Type B pancreatic cell (in vitro differentiated cells): ENCODE results near the gene RBM4B. TPM values are rescaled to one million over a fixed set of nuclear protein-coding genes. Genes with fewer than 3 reads are reported as not detected.

Experiments
- DNase-seq: peaks from one replicate; pipeline ENCODE4 v3.0.0; 2021; ENCODE audit warnings: mixed read lengths; ENCODE audit not compliant: unreplicated experiment; ENCODE audit errors: extremely low spot score
- H3K27ac Mint-ChIP-seq: 2 replicates; pipeline ENCODE4 v1.8.0; 2021; ENCODE audit warnings: mild to moderate bottlenecking, mixed read lengths
- H3K27me3 Mint-ChIP-seq: 2 replicates; pipeline ENCODE4 v1.8.0; 2021; ENCODE audit warnings: mixed read lengths
- H3K36me3 Mint-ChIP-seq: 2 replicates; pipeline ENCODE4 v1.8.0; 2021; ENCODE audit warnings: mixed read lengths
- H3K4me1 Mint-ChIP-seq: one replicate; pipeline ENCODE4 v1.8.0; 2021; ENCODE audit warnings: mixed read lengths; ENCODE audit not compliant: unreplicated experiment
- H3K4me3 Mint-ChIP-seq: 2 replicates; pipeline ENCODE4 v1.8.0; 2021; ENCODE audit warnings: mild to moderate bottlenecking, mixed read lengths
- H3K9me3 Mint-ChIP-seq: 2 replicates; pipeline ENCODE4 v1.8.0; 2021; ENCODE audit warnings: mixed read lengths
- CTCF ChIP-seq: fragments of 200-600 bp; sonication (generic); conservative IDR thresholded peaks from 2 replicates; pipeline ENCODE4 v1.5.0; 2021; ENCODE audit warnings: antibody characterized with exemption, mild to moderate bottlenecking
- total RNA-seq: library from RNA; stranded (reverse); gene quantifications from 2 replicates; pipeline ENCODE4 v1.2.1, GENCODE V29; 2021; ENCODE audit warnings: low replicate concordance

Gene RBM4B
- total RNA-seq, 1 donor from 2014 or later, result 49.1 TPM

- peaks cover 12% of the 10 kb centered on the region for H3K36me3 Mint-ChIP-seq
- no peaks in the 10 kb centered on the region for H3K27me3 Mint-ChIP-seq
- DNase-seq, result no peak
- H3K9me3 Mint-ChIP-seq, result no peaks in the 10 kb centered on the region
- H3K4me3 Mint-ChIP-seq, result no peak overlapping the region
- peak overlapping the region; percentile 43 for H3K27ac Mint-ChIP-seq
- no peak for TF ChIP-seq CTCF
- H3K4me1 Mint-ChIP-seq, result no peaks in the 10 kb centered on the region
These were observed 28.1 kb upstream of the RBM4B start for GRCh38 chr11:66705587-66706335.

GRCh38 chr11:66704659-66705360 is 27.1 kb upstream of the RBM4B start:
- Mint-ChIP-seq H3K36me3 (peaks cover 12% of the 10 kb centered on the region), H3K9me3 (no peaks in the 10 kb centered on the region), H3K4me3 (no peak overlapping the region), H3K27ac (no peak overlapping the region), H3K27me3 (no peaks in the 10 kb centered on the region), H3K4me1 (no peaks in the 10 kb centered on the region)
- TF ChIP-seq CTCF, result no peak
- peak; percentile 68 for DNase-seq

- H3K4me1 Mint-ChIP-seq, result no peaks in the 10 kb centered on the region
- peaks cover 17% of the 10 kb centered on the region for H3K36me3 Mint-ChIP-seq
- no peaks in the 10 kb centered on the region for H3K27me3 Mint-ChIP-seq
- no peak for DNase-seq
- H3K27ac Mint-ChIP-seq, result no peak overlapping the region
- no peaks in the 10 kb centered on the region for H3K9me3 Mint-ChIP-seq
- H3K4me3 Mint-ChIP-seq, result no peak overlapping the region
- no peak for TF ChIP-seq CTCF
These were observed 23.9 kb upstream of the RBM4B start for GRCh38 chr11:66701432-66702240.

GRCh38 chr11:66700742-66701141 is 23.1 kb upstream of the RBM4B start:
- DNase-seq, result no peak
- H3K27me3 Mint-ChIP-seq, result no peaks in the 10 kb centered on the region
- H3K4me1 Mint-ChIP-seq, result no peaks in the 10 kb centered on the region
- no peak overlapping the region for H3K27ac Mint-ChIP-seq
- no peak for TF ChIP-seq CTCF
- no peaks in the 10 kb centered on the region for H3K9me3 Mint-ChIP-seq
- no peak overlapping the region for H3K4me3 Mint-ChIP-seq
- H3K36me3 Mint-ChIP-seq, result peaks cover 17% of the 10 kb centered on the region

- Mint-ChIP-seq H3K27me3 (no peaks in the 10 kb centered on the region), H3K4me3 (no peak overlapping the region), H3K27ac (no peak overlapping the region), H3K9me3 (no peaks in the 10 kb centered on the region), H3K36me3 (peaks cover 17% of the 10 kb centered on the region), H3K4me1 (no peaks in the 10 kb centered on the region)
- no peak for TF ChIP-seq CTCF
- DNase-seq, result no peak
These were observed 22.6 kb upstream of the RBM4B start for GRCh38 chr11:66700337-66700736.
